ENCODE measurements around the gene TCF4. TPM values are rescaled to one million over a fixed set of nuclear protein-coding genes. Genes with fewer than 3 reads are reported as not detected.

Gene TCF4
- total and polyA plus RNA-seq, 2 donors (not counting 3 experiments of a cell fraction or from before 2014, with no cell fraction given), result 183 to 390 TPM

DNA sequence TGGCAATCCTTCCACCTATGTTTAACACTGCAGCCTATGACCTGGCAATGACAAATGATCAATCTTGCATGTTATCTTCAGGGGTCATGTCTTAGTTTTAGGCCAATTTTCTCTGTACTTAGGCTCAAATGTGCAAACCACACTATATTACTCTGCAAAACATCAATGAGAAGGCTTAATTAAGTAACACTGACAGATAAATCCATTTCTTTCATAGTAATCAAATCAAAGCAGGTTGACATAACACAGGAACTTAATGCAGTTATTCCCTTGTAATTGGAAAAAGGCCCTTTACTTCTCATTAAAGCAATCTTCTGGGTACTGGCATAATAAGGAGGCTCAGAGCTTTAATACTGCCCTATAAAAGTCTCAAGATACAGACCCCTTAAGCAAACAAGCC lies 114.4 kb downstream of the TCF4 start:
- CTCF ChIA-PET, result interaction anchor here (1.2 kb wide), 1 partner anchor 11 kb away, joined by 4 read pairs; no protein-coding TSS in a partner anchor
- H3K27ac ChIP-seq (ENCODE audit: insufficient read depth, low read depth, low read length), result no peak overlapping the region
- no peak for TF ChIP-seq JUN (IDR thresholded peaks at IDR 0.05; ENCODE audit: borderline replicate concordance, insufficient read depth, insufficient read length, low read depth)
- TF ChIP-seq FOS (IDR thresholded peaks at IDR 0.05; ENCODE audit: borderline replicate concordance, insufficient read depth, low read length), result no peak
- TF ChIP-seq POLR2A (IDR thresholded peaks at IDR 0.05; ENCODE audit: low read depth, low read length), result no peak
- no peak for TF ChIP-seq POLR2AphosphoS5 (IDR thresholded peaks at IDR 0.05; ENCODE audit: insufficient read depth, low read depth, low read length)
- no peak for TF ChIP-seq EZH2 (IDR thresholded peaks at IDR 0.05; ENCODE audit: borderline replicate concordance, low read depth, low read length, severe bottlenecking)
- TF ChIP-seq GATA2 (IDR thresholded peaks at IDR 0.05; ENCODE audit: insufficient read depth, insufficient read length, low read depth, low read length), result no peak
- no peak for FAIRE-seq
- H3K9ac ChIP-seq (replicated peaks; ENCODE audit: extremely low read depth, insufficient read depth, low read length), result no peak overlapping the region
- no peaks in the 10 kb centered on the region for H3K27me3 ChIP-seq (ENCODE audit: control insufficient read depth in 2 of 2, insufficient read depth in 2 of 2, low read length in 2 of 2)
- intact Hi-C loops (cut with micrococcal nuclease), result no loop called here
- H3K4me3 ChIP-seq (replicated peaks in 1 of 3; ENCODE audit: insufficient read depth in 1 of 3, low read depth in 1 of 3, low read length in 3 of 3), result no peak overlapping the region
- no TSS peak for BruUV-seq (replicated peaks)
- POLR2A ChIA-PET, result no interaction called here
- H3K4me2 ChIP-seq (ENCODE audit: insufficient read depth, low read length), result no peak overlapping the region
- H3K9me3 ChIP-seq (replicated peaks; ENCODE audit: control insufficient read depth, insufficient read depth, low read length), result no peaks in the 10 kb centered on the region
- H3K4me1 ChIP-seq (ENCODE audit: control insufficient read depth, extremely low read depth, insufficient read depth, low read length), result peaks cover 14% of the 10 kb centered on the region
- no peaks in the 10 kb centered on the region for H3K36me3 ChIP-seq (ENCODE audit: control insufficient read depth in 2 of 2, extremely low read depth in 1 of 2, insufficient read depth in 2 of 2, low read length in 2 of 2)
- no peaks in the 10 kb centered on the region for H3K9me1 ChIP-seq (replicated peaks; ENCODE audit: control insufficient read depth, extremely low read depth, insufficient read depth, low read length)
- dilution Hi-C loops (cut with MboI; ENCODE audit: extremely low pct_ligation_motif_present, low sequenced_read_pairs), result no loop called here
- H2AFZ ChIP-seq (ENCODE audit: low read depth, low read length), result no peak overlapping the region
- no peaks in the 10 kb centered on the region for H4K20me1 ChIP-seq (replicated peaks; ENCODE audit: control insufficient read depth, extremely low read depth, insufficient read depth, low read length)
- H3K79me2 ChIP-seq (ENCODE audit: control insufficient read depth, insufficient read depth, low read length), result peaks cover 39% of the 10 kb centered on the region
- no peak for DNase-seq (ENCODE audit: low read depth, low spot score)

DNA sequence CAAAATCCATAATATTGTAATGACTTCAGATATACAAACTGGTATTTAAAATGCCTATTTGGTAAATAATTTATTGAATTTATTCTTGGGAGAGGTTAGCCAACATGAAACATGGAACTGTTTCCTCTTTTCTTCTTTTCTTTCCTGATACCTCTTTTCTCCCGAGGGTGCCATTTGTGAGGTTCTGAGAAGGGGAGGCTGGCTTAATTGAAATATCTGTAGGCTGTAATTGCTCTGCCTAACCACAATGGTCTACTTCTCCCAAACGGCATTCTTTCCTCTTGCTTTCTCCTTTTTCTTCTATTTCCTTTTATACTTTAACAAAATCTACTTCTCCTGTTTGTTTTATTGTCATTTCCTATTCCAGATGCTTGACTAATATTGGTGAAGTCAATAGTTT lies 114.9 kb downstream of the TCF4 start:
- Histone ChIP-seq H3K9ac (replicated peaks; ENCODE audit: extremely low read depth, insufficient read depth, low read length) (no peak overlapping the region), H3K9me1 (replicated peaks; ENCODE audit: control insufficient read depth, extremely low read depth, insufficient read depth, low read length) (no peaks in the 10 kb centered on the region), H3K79me2 (ENCODE audit: control insufficient read depth, insufficient read depth, low read length) (peaks cover 36% of the 10 kb centered on the region), H3K9me3 (replicated peaks; ENCODE audit: control insufficient read depth, insufficient read depth, low read length) (no peaks in the 10 kb centered on the region), H3K36me3 (ENCODE audit: control insufficient read depth in 2 of 2, extremely low read depth in 1 of 2, insufficient read depth in 2 of 2, low read length in 2 of 2) (no peaks in the 10 kb centered on the region), H4K20me1 (replicated peaks; ENCODE audit: control insufficient read depth, extremely low read depth, insufficient read depth, low read length) (no peaks in the 10 kb centered on the region), H3K4me3 (replicated peaks in 1 of 3; ENCODE audit: insufficient read depth in 1 of 3, low read depth in 1 of 3, low read length in 3 of 3) (no peak overlapping the region), H2AFZ (ENCODE audit: low read depth, low read length) (no peak overlapping the region), H3K4me2 (ENCODE audit: insufficient read depth, low read length) (no peak overlapping the region), H3K4me1 (ENCODE audit: control insufficient read depth, extremely low read depth, insufficient read depth, low read length) (peaks cover 9% of the 10 kb centered on the region), H3K27ac (ENCODE audit: insufficient read depth, low read depth, low read length) (no peak overlapping the region), H3K27me3 (ENCODE audit: control insufficient read depth in 2 of 2, insufficient read depth in 2 of 2, low read length in 2 of 2) (no peaks in the 10 kb centered on the region)
- ChIA-PET CTCF (no interaction called here), POLR2A (no interaction called here)
- dilution Hi-C loops (cut with MboI; ENCODE audit: extremely low pct_ligation_motif_present, low sequenced_read_pairs), result no loop called here
- DNase-seq (ENCODE audit: low read depth, low spot score) (no peak), FAIRE-seq (no peak)
- no peak for TF ChIP-seq POLR2A (IDR thresholded peaks at IDR 0.05; ENCODE audit: low read depth, low read length)
- no peak for TF ChIP-seq GATA2 (IDR thresholded peaks at IDR 0.05; ENCODE audit: insufficient read depth, insufficient read length, low read depth, low read length)
- no peak for TF ChIP-seq MYC (IDR thresholded peaks at IDR 0.05; ENCODE audit: low read depth, low read length)
- TF ChIP-seq JUN (IDR thresholded peaks at IDR 0.05; ENCODE audit: borderline replicate concordance, insufficient read depth, insufficient read length, low read depth), result no peak
- TF ChIP-seq EZH2 (IDR thresholded peaks at IDR 0.05; ENCODE audit: borderline replicate concordance, low read depth, low read length, severe bottlenecking), result no peak
- TF ChIP-seq, protein P1, sequence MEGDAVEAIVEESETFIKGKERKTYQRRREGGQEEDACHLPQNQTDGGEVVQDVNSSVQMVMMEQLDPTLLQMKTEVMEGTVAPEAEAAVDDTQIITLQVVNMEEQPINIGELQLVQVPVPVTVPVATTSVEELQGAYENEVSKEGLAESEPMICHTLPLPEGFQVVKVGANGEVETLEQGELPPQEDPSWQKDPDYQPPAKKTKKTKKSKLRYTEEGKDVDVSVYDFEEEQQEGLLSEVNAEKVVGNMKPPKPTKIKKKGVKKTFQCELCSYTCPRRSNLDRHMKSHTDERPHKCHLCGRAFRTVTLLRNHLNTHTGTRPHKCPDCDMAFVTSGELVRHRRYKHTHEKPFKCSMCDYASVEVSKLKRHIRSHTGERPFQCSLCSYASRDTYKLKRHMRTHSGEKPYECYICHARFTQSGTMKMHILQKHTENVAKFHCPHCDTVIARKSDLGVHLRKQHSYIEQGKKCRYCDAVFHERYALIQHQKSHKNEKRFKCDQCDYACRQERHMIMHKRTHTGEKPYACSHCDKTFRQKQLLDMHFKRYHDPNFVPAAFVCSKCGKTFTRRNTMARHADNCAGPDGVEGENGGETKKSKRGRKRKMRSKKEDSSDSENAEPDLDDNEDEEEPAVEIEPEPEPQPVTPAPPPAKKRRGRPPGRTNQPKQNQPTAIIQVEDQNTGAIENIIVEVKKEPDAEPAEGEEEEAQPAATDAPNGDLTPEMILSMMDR (IDR thresholded peaks at IDR 0.05; ENCODE audit: extremely low read depth in 1 of 2, insufficient read depth in 1 of 2, low read depth in 1 of 2, low read length in 2 of 2), result no peak
- TF ChIP-seq POLR2AphosphoS5 (IDR thresholded peaks at IDR 0.05; ENCODE audit: insufficient read depth, low read depth, low read length), result no peak
- no peak for TF ChIP-seq FOS (IDR thresholded peaks at IDR 0.05; ENCODE audit: borderline replicate concordance, insufficient read depth, low read length)
- TF ChIP-seq, protein P2, sequence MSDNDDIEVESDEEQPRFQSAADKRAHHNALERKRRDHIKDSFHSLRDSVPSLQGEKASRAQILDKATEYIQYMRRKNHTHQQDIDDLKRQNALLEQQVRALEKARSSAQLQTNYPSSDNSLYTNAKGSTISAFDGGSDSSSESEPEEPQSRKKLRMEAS (IDR thresholded peaks at IDR 0.05; ENCODE audit: insufficient read depth, insufficient read length), result no peak
- intact Hi-C loops (cut with micrococcal nuclease), result no loop called here
- no TSS peak for BruUV-seq (replicated peaks)
